Lower leg skin (tissue), 4 donors: Measurements from ENCODE around the gene SYCE3. TPM values are rescaled to one million over a fixed set of nuclear protein-coding genes. Genes with fewer than 3 reads are reported as not detected.

Experiments used
- DNase-seq, 2 donors: peaks; one replicate each; pipeline ENCODE4 v3.0.0-alpha.2; 2019; ENCODE audit warnings: low spot score in 2 of 2
- H3K4me3 ChIP-seq: fragments of 200-600 bp; sonication (generic); 2 replicates; pipeline ENCODE4 v1.5.1; 2017; ENCODE audit warnings: mild to moderate bottlenecking, low read depth; ENCODE audit not compliant: poor library complexity, severe bottlenecking
- CTCF ChIP-seq, 3 donors: fragments of 450-650 bp; IDR thresholded peaks; one replicate each; pipeline ENCODE4 v1.5.1; 2016; ENCODE audit warnings: antibody characterized with exemption in 3 of 3, mild to moderate bottlenecking in 3 of 3, moderate library complexity in 2 of 3
- POLR2A ChIP-seq, 2 donors: fragments of 450-650 bp; IDR thresholded peaks; one replicate each; pipeline ENCODE4 v1.6.1; 2016 to 2017; ENCODE audit warnings: antibody characterized with exemption in 2 of 2, mild to moderate bottlenecking in 1 of 2, moderate library complexity in 1 of 2
- WGBS, 2 donors: methylation state at CpG; one replicate each; pipeline ENCODE4 v1.1.5; 2018; 5-methylcytosine and 5-hydroxymethylcytosine counted together
- intact Hi-C: fragments of 100-400 bp; cut with DNase I; formaldehyde crosslinking; loops from one replicate; pipeline ENCODE4 v1.15.0; 2023; ENCODE audit warnings: low total_unique reads
- total RNA-seq, 4 donors: library from RNA; depleted of rRNA; stranded (reverse); fragments of >200 nt; gene quantifications; one replicate each; pipeline ENCODE4 v1.1.0, GENCODE V29; 2016

Gene SYCE3
- total RNA-seq, 4 donors from 2014 or later: not detected

GRCh38 chr22:50548921-50549790 is 13.6 kb downstream of the SYCE3 start:
- 80 to 84% methylated on average over 37 to 41 of the region's 68 CpGs for WGBS, 2 donors
- no peak for TF ChIP-seq POLR2A (IDR thresholded peaks at IDR 0.05)
- no peak overlapping the region for H3K4me3 ChIP-seq
- intact Hi-C loops: no loop called here
- DNase-seq: no peak

GRCh38 chr22:50548040-50548920 is 14.4 kb downstream of the SYCE3 start:
- H3K4me3 ChIP-seq: no peak overlapping the region
- WGBS, 2 donors: 27 to 58% methylated on average over 7 to 26 of the region's 56 CpGs
- DNase-seq: no peak
- no peak for TF ChIP-seq POLR2A (IDR thresholded peaks at IDR 0.05)
- TF ChIP-seq CTCF (IDR thresholded peaks at IDR 0.05): no peak
- intact Hi-C loops: no loop called here

GRCh38 chr22:50547263-50547985 is 15.3 kb downstream of the SYCE3 start:
- intact Hi-C loops: no loop called here
- WGBS, 2 donors: 38 to 51% methylated on average over 24 to 34 of the region's 35 CpGs
- TF ChIP-seq CTCF (IDR thresholded peaks at IDR 0.05) (no peak), POLR2A (IDR thresholded peaks at IDR 0.05) (no peak)
- H3K4me3 ChIP-seq: no peak overlapping the region
- no peak for DNase-seq

- DNase-seq: no peak
- WGBS, 2 donors: 72 to 73% methylated on average over 39 to 77 of the region's 78 CpGs
- H3K4me3 ChIP-seq: no peak overlapping the region
- no peak for TF ChIP-seq POLR2A (IDR thresholded peaks at IDR 0.05)
- TF ChIP-seq CTCF (IDR thresholded peaks at IDR 0.05): no peak
- intact Hi-C loops: no loop called here
These were observed 16.1 kb downstream of the SYCE3 start for GRCh38 chr22:50546326-50547262.

- no peak within 1 kb of the TSS for H3K4me3 ChIP-seq
- no peak for DNase-seq
- intact Hi-C loops: no loop called here
- no peak for TF ChIP-seq POLR2A (IDR thresholded peaks at IDR 0.05)
- no peak for TF ChIP-seq CTCF (IDR thresholded peaks at IDR 0.05)
- WGBS, 2 donors: 64 to 81% methylated on average over 8 to 10 of the region's 10 CpGs
These were observed 17.0 kb downstream of the SYCE3 start, which contains the start of gene KLHDC7B for GRCh38 chr22:50545522-50546325. KLHDC7B (plus strand) TSS chr22:50545899; CDS start chr22:50546244, 345 bp downstream.
